GM21737 (cell line): ENCODE data around the gene CDRT15.
"Not testable (repeated sequence)": the region's sequence is repeated elsewhere in the genome, so short reads cannot be mapped to it uniquely, and the experiment has no call there.

Experiments used
- ATAC-seq: cut with Tn5 transposase; IDR thresholded peaks from one replicate; pipeline ENCODE4 v1.9.1; 2021; ENCODE audit warnings: mild to moderate bottlenecking, moderate library complexity; ENCODE audit not compliant: unreplicated experiment

Gene CDRT15

GRCh38 chr17:14209215-14209614, 27.4 kb downstream of the CDRT15 start:
- ATAC-seq: no peak

- no peak for ATAC-seq
Measured at GRCh38 chr17:14207791-14208190, 28.9 kb downstream of the CDRT15 start.

GRCh38 chr17:14206891-14207290, 29.8 kb downstream of the CDRT15 start:
- no peak for ATAC-seq

- ATAC-seq: no peak
Measured at GRCh38 chr17:14205992-14206461, 30.6 kb downstream of the CDRT15 start.

DNA sequence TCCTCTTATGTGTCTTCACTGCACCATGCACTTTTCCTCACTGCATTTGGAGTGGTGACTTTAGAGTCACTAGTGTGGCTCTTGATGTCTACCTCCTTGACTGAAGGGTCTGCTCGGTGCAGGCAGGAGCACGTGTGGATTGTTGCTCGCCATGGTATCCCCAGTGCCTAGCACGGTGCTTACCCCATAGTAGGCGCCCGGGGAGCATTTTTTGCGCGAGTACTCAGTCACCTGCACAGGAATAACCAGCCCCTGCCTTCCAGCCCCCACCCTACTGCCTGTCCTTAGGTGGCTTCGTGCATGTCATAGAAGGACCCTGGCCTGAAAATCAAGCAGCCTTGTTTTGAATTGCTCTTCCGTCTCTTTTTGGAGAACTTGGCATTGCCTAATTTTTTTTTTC, 31.3 kb downstream of the CDRT15 start:
- ATAC-seq: no peak

DNA sequence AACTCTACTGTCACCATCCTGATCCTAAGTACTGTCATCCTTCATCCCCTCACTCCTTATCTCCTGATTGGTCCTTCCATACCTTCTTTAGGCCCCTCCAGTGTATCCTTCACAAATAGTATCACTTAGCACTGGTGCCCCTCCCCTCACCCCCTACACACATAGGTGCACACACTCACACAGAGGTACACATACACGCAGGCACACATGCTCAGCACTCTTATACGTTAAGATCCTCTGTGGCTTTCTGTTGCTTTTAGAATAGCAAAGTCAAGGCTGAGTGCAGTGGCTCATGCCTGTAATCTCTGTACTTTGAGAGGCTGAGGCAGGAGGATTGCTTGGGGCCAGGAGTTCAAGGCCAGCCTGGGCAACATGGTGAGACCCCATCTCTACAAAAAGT, 32.1 kb downstream of the CDRT15 start:
- ATAC-seq: no peak

DNA sequence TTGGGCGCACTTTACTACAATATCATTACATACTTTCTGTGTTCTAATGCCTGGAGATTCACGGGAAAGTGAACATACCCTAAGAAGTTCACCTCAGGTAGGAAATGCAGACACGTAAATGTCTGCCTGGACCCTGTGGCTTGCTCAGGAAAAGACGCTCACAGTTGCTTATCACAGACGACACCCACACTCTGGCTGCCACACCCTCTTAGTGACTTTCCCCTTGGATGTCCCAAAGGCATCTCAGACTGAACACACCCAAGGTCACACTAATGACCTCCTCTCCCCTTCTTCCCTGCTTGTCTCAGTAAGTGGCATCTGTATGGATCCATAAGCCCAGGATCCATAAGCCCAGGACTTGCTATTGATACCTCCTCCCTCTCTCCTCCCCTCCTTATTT, 32.6 kb downstream of the CDRT15 start:
- ATAC-seq: no peak

DNA sequence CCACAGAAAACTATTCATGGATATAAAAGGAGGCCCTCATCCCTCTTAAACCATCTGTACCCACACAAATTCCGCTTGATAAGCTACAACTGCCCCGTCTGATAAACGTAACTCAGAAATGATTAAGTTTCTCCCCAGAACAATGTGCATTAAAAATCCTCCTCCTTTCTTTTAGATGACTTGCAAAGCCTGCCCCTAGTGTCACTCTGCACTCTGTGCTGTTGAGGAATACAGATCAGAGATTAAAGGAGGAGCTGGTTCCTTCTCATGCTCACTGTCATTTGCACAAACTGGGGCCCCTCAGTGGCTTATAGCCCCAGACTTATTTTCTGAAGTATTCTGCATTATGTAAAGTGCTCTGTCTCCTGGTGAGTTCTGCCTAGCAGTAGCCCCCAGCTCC, 33.3 kb downstream of the CDRT15 start:
- no peak for ATAC-seq

GRCh38 chr17:14202388-14203166, 34.1 kb downstream of the CDRT15 start:
- no peak for ATAC-seq

GRCh38 chr17:14201988-14202380, 34.7 kb downstream of the CDRT15 start:
- no peak for ATAC-seq

DNA sequence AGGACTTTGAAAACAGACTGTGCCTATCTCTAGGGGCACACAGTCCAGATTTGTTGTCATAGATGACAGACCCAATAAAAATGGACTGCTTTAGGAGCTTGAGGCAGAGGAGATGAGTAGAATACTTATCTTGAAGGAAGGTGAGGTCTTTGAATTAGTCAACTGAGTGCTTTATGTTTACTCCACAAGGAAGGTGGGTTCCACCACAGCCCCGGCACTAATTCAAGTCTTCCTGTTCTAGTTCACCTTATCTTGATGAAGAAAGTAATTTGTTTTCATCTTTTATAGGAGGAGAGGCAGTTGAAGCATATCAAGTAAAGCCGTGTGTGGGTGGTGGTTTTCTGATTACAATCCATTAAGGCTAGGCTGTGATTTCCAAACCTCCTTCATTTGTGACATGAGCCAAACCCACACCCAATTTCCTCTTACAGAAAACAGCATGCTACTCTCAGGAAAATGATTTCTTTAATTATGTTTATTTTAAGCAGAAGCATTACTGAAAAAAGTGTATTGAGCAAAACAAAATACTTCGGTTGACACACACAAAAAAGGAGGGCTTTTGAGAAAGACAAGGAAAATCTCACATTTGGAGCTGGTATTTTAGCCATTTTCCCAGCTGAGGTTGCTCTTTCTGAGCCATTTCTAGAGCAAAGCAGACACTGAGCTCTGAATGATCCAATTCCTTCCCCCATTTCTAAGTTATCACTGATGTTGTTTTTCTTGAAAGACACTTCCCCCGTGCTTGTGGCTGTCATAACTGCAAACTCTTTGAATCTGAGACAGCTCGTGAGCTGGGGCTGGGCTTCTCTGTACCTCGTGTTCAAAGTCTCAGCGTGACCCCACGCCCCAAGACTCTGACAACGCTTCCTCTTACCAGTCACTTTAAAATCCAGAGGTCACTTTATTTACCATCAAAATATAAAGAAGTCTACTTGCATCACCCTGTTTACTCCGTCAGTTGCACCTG, 35.4 kb downstream of the CDRT15 start:
- no peak for ATAC-seq

- ATAC-seq: no peak
Measured at GRCh38 chr17:14200354-14200753, 36.3 kb downstream of the CDRT15 start.

GRCh38 chr17:14199601-14200000, 37.1 kb downstream of the CDRT15 start:
- no peak for ATAC-seq

GRCh38 chr17:14198575-14198974, 38.1 kb downstream of the CDRT15 start:
- no peak for ATAC-seq

- no peak for ATAC-seq
Measured at GRCh38 chr17:14198013-14198412, 38.6 kb downstream of the CDRT15 start.

GRCh38 chr17:14197586-14197985, 39.1 kb downstream of the CDRT15 start:
- ATAC-seq: no peak

DNA sequence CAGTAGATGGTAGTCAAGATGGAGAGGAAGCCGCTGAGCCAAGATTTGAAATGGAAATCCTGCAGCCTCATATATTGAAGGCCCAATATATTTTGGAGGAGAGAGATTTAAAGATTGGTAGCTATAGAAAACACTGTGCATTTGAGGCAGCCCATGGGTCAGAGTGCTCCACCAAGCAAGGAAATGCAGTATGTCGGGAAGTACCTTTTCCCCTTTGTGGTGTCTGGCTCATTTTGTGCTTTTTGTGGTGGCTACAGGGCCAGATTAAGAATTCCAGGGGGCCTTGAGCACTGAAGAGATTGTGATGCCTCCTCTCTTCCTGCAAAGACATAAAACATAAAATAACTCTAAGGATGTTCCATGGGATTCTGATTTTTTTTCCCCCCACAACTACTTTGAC, 39.6 kb downstream of the CDRT15 start:
- ATAC-seq: no peak

GRCh38 chr17:14196377-14196997, 40.2 kb downstream of the CDRT15 start:
- no peak for ATAC-seq

- not testable (repeated sequence) for ATAC-seq
Measured at GRCh38 chr17:14192636-14193344, 43.9 kb downstream of the CDRT15 start.

DNA sequence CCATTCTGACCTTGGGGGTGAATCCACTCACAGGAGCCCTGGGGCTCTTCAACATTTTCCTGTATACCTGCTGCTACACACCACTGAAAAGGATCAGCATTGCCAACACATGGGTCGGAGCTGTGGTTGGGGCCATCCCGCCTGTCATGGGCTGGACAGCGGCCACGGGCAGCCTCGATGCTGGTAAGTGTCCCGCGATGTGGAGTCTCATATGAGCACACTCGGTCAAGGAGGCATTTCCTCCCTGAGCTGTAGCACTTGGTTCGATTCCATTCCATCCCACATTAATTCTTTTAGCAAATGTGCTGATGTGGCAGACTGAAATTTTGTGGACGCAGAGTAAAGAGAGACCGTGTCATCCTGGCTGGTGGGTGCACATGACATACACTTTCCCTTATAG, 44.6 kb downstream of the CDRT15 start:
- not testable (repeated sequence) for ATAC-seq

DNA sequence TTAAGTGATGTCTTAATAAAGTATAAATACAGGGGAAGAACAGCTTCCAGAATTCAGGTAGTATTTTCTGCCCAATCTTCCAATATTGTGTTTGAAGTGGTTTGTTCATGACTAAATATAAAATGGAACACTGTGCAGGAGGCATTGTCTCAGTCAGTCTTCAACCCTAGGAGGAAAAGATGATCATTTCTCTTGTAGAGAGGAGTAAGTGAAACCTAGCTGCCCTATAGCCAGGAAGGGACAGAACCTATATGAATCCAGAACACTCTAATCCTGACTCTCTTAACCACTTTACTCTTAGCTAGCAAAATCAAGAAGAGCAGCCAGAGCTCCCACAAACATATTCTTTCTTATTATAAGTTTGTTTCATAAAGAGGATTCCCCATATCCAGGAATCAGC, 45.2 kb downstream of the CDRT15 start:
- ATAC-seq: not testable (repeated sequence)
